Mesendoderm (in vitro differentiated cells): ENCODE results near the gene MT1E.
A peak's percentile ranks its signal among the peaks of the same experiment; 100 is the strongest.

Source experiments
- DNase-seq: peaks from one replicate; pipeline ENCODE4 v3.0.0; 2013
- H2AK5ac ChIP-seq: 2 replicates; pipeline ENCODE4 v1.6.1; 2013; ENCODE audit warnings: low read length, inconsistent platforms
- H2BK120ac ChIP-seq: 2 replicates; pipeline ENCODE4 v1.6.1; 2013; ENCODE audit warnings: low read depth, mild to moderate bottlenecking, low read length, moderate library complexity, mixed read lengths
- H2BK15ac ChIP-seq: replicated peaks from 2 replicates; pipeline ENCODE4 v1.6.1; 2013; ENCODE audit warnings: low read depth, mild to moderate bottlenecking, moderate library complexity
- H2BK5ac ChIP-seq: 2 replicates; pipeline ENCODE4 v1.6.1; 2013; ENCODE audit warnings: low read length, inconsistent platforms
- H3K18ac ChIP-seq: 2 replicates; pipeline ENCODE4 v1.6.1; 2013; ENCODE audit warnings: mild to moderate bottlenecking, low read length, mixed read lengths
- H3K23ac ChIP-seq: one replicate; pipeline ENCODE4 v1.6.1; 2013; ENCODE audit warnings: low read length
- H3K27ac ChIP-seq: 2 replicates; pipeline ENCODE4 v1.5.1; 2013; ENCODE audit warnings: low read depth, mild to moderate bottlenecking, inconsistent platforms, low read length, moderate library complexity
- H3K27me3 ChIP-seq: 2 replicates; pipeline ENCODE4 v1.6.1; 2013; ENCODE audit warnings: low read length, control low read depth, mild to moderate bottlenecking, inconsistent platforms; ENCODE audit not compliant: insufficient read depth, poor library complexity
- H3K36me3 ChIP-seq: 2 replicates; pipeline ENCODE4 v1.6.1; 2013; ENCODE audit warnings: low read length, inconsistent platforms; ENCODE audit not compliant: control insufficient read depth, insufficient read depth
- H3K4ac ChIP-seq: one replicate; pipeline ENCODE4 v1.6.1; 2013; ENCODE audit warnings: low read depth, mild to moderate bottlenecking, low read length, moderate library complexity
- H3K4me1 ChIP-seq: 2 replicates; pipeline ENCODE4 v1.6.1; 2013; ENCODE audit warnings: low read depth, low read length, inconsistent platforms; ENCODE audit not compliant: control insufficient read depth
- H3K4me2 ChIP-seq: 2 replicates; pipeline ENCODE4 v1.6.1; 2013; ENCODE audit warnings: low read length
- H3K4me3 ChIP-seq: 2 replicates; pipeline ENCODE4 v1.5.1; 2013; ENCODE audit warnings: mild to moderate bottlenecking, low read length
- H3K56ac ChIP-seq: one replicate; pipeline ENCODE4 v1.6.1; 2013; ENCODE audit warnings: low read length
- H3K79me1 ChIP-seq: 2 replicates; pipeline ENCODE4 v1.6.1; 2013; ENCODE audit warnings: low read length, inconsistent platforms
- H3K79me2 ChIP-seq: 2 replicates; pipeline ENCODE4 v1.6.1; 2013; ENCODE audit warnings: mild to moderate bottlenecking, low read length; ENCODE audit not compliant: control insufficient read depth, insufficient read depth
- H3K9ac ChIP-seq: 2 replicates; pipeline ENCODE4 v1.6.1; 2013; ENCODE audit warnings: low read length, inconsistent platforms
- H4K5ac ChIP-seq: one replicate; pipeline ENCODE4 v1.6.1; 2013; ENCODE audit warnings: low read length
- H4K8ac ChIP-seq: one replicate; pipeline ENCODE4 v1.6.1; 2013; ENCODE audit warnings: low read depth, mild to moderate bottlenecking, control low read depth, low read length, moderate library complexity
- WGBS: extraction: QIAGEN DNeasy Blood & Tissue Kit; methylation state at CpG from one replicate; pipeline ENCODE4 v1.1.7; 2013; ENCODE audit warnings: low lambda C conversion rate, missing lambda C conversion rate; ENCODE audit not compliant: insufficient coverage; ENCODE audit errors: extremely low coverage; 5-methylcytosine and 5-hydroxymethylcytosine counted together

MT1E gene

DNA sequence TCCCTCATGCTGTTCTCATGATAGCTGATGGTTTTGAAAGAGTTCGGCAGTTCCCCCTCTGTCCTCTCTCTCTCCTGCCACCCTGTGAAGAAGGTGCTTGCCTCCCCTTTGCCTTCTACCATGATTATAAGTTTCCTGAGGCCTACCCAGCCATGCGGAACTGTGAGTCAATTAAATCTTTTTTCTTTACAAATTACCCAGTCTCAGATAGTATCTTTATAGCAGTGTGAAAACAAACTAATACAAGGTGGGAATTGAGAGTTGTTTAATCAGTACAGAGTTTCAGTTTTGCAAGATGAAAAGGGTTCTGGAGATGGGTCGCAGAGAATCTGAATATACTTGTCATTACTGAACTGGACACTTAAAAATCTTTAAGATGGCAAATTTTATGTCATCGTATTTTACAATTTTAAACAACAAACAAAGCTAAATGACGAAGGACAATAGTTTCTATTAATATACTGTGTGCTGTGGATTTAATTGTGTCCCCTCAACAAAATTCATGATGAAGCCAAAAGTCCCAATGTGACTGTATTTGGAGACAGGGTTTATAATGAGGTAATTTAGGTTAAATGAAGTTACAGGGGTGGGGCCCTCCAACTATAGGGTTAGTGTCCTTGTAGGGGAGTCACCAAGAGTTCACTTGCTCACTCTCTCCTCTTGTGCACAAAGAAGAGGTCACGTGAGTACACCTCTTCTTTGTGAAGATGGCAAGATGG, 31.8 kb upstream of the MT1E start:
- Histone ChIP-seq H3K56ac (no peak overlapping the region), H3K23ac (no peak overlapping the region), H2BK120ac (no peak overlapping the region), H3K27me3 (peaks cover 19% of the 10 kb centered on the region), H2AK5ac (no peak overlapping the region), H3K4me1 (no peaks in the 10 kb centered on the region), H4K5ac (no peak overlapping the region), H3K4me2 (no peak overlapping the region), H3K4me3 (no peak overlapping the region), H2BK5ac (no peak overlapping the region), H3K79me2 (no peaks in the 10 kb centered on the region), H3K79me1 (no peaks in the 10 kb centered on the region), H3K18ac (no peak overlapping the region), H3K36me3 (no peaks in the 10 kb centered on the region), H2BK15ac (no peak overlapping the region), H4K8ac (no peak overlapping the region), H3K27ac (no peak overlapping the region), H3K4ac (no peak overlapping the region), H3K9ac (no peak overlapping the region)
- no peak for DNase-seq
- no CpG with 5 or more reads among the region's 6 CpGs for WGBS

DNA sequence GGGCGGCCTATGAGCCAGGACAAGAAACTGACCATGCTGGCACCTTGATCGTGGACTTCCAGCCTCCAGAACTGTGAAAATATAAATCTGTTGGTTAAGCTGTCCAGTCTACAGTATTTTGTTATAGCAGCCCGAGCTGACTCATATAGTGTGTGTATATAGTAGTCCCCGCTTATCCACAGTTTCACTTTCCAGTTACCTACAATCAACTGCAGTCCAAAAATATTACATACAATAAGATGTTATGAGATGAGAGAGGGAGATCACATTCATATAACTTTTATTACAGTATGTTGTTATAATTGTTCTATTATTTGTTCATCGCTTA, 31.3 kb upstream of the MT1E start:
- no peak overlapping the region for H3K56ac ChIP-seq
- DNase-seq, result no peak
- no peak overlapping the region for H3K4me2 ChIP-seq
- H2BK5ac ChIP-seq, result no peak overlapping the region
- H3K27ac ChIP-seq, result no peak overlapping the region
- H2BK15ac ChIP-seq, result no peak overlapping the region
- H3K27me3 ChIP-seq, result peaks cover 14% of the 10 kb centered on the region
- H3K4ac ChIP-seq, result no peak overlapping the region
- H2BK120ac ChIP-seq, result no peak overlapping the region
- H3K36me3 ChIP-seq, result no peaks in the 10 kb centered on the region
- no peaks in the 10 kb centered on the region for H3K79me2 ChIP-seq
- H3K9ac ChIP-seq, result no peak overlapping the region
- no peak overlapping the region for H3K4me3 ChIP-seq
- no CpG with 5 or more reads among the region's 5 CpGs for WGBS
- H3K79me1 ChIP-seq, result no peaks in the 10 kb centered on the region
- H4K8ac ChIP-seq, result no peak overlapping the region
- no peaks in the 10 kb centered on the region for H3K4me1 ChIP-seq
- H3K18ac ChIP-seq, result no peak overlapping the region
- H2AK5ac ChIP-seq, result no peak overlapping the region
- no peak overlapping the region for H3K23ac ChIP-seq
- H4K5ac ChIP-seq, result no peak overlapping the region

DNA sequence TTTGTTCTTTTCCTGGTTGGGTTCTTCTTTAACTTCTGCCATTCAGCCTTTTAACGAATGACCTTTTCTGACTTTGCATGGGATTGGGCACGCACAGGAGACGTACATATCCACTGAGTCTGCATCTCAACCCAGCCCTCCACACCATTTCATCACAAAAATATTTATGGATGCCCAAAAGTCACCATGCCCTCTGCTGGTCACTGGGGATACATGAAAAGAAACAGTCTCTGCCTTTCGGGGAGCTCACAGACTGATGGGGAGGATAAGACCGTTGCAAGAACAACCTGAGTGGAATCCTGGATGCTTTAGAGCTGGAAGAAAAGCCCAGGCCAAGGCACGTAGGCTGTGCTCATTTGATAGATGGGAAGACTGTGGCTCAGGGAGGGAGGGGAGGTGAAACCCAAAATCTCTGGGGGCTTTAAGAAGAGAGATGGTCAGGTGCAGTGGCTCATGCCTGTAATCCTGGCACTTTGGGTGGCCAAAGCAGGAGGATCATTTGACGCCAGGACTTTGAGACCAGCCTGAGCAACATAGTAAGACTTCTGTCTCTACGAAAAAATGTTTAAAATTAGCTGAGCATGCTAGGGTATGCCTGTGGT, 25.1 kb upstream of the MT1E start:
- Histone ChIP-seq H3K79me1 (no peaks in the 10 kb centered on the region), H2BK120ac (no peak overlapping the region), H4K5ac (no peak overlapping the region), H3K18ac (no peak overlapping the region), H3K79me2 (no peaks in the 10 kb centered on the region), H3K27ac (no peak overlapping the region), H2BK15ac (no peak overlapping the region), H3K4me1 (no peaks in the 10 kb centered on the region), H3K23ac (no peak overlapping the region), H3K4ac (no peak overlapping the region), H3K36me3 (no peaks in the 10 kb centered on the region), H4K8ac (no peak overlapping the region), H2BK5ac (no peak overlapping the region), H3K56ac (no peak overlapping the region), H3K27me3 (no peaks in the 10 kb centered on the region), H3K4me2 (no peak overlapping the region), H2AK5ac (no peak overlapping the region), H3K9ac (no peak overlapping the region), H3K4me3 (no peak overlapping the region)
- WGBS, result no CpG with 5 or more reads among the region's 8 CpGs
- peak; percentile 55 for DNase-seq

DNA sequence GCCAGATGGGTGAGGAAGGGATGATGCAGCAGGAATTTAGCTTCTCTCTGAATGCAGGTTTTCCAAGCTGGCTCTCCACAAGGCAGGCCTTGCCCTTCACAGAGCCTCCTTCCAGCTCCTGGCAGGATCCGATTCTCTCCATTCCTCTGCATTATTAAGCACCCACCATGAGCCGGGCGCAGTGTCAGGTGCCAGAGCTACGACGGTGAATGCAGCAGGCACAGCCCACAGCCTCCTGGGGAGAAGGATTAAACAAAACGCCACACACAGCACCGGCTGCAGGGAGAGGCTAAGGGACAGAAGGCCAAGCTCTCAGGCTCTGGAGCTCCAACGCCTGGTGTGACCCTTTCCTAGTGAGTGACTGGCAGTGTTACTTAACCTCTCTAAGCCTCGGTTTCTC, 24.3 kb upstream of the MT1E start:
- Histone ChIP-seq H3K4me1 (no peaks in the 10 kb centered on the region), H3K79me2 (no peaks in the 10 kb centered on the region), H4K5ac (no peak overlapping the region), H3K4ac (no peak overlapping the region), H3K27ac (no peak overlapping the region), H2AK5ac (no peak overlapping the region), H3K56ac (no peak overlapping the region), H3K18ac (no peak overlapping the region), H3K23ac (no peak overlapping the region), H2BK15ac (no peak overlapping the region), H2BK120ac (no peak overlapping the region), H3K4me3 (no peak overlapping the region), H4K8ac (no peak overlapping the region), H3K9ac (no peak overlapping the region), H3K27me3 (no peaks in the 10 kb centered on the region), H2BK5ac (no peak overlapping the region), H3K79me1 (no peaks in the 10 kb centered on the region), H3K4me2 (no peak overlapping the region), H3K36me3 (no peaks in the 10 kb centered on the region)
- WGBS, result no CpG with 5 or more reads among the region's 9 CpGs
- DNase-seq, result no peak

DNA sequence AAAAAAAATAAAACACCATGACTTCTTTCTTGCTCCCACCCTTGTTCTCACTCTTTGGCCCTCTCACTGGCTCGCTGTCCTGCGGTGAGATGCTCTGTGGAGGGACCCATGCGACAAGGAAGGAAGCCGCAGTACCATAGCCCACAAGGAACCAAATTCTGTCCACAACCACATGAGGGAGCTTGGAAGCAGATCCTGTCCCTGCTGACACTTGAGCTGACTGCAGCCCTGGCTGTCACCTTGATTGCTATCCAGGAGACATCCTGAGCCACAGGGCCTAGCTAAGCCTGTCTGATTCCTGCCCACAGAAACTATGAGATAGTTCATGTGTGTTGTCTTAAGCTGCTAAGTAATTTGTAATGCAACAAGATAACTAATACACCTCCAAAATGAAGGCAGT, 22.0 kb upstream of the MT1E start:
- H2AK5ac ChIP-seq, result no peak overlapping the region
- H3K27me3 ChIP-seq, result no peaks in the 10 kb centered on the region
- peak; percentile 90 for DNase-seq

DNA sequence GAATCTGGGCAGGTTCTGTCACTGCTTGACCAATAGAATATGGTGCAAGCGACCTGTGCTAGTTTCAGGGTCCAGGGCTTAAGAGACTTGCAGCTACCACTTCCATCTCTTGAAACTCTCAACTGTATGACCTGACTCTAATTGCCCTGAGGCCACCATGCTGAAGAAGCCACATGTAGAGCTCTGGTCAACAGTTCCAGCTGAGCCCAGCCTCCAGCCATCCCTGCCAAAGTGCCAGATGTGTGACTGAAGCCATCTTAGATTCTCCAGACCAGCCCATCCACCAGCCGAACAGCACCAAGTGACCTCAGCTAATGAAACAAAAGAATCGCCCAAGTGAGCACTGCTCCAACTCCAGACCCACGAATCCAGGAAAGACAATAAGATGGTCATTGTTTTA, 20.6 kb upstream of the MT1E start:
- no peak overlapping the region for H3K56ac ChIP-seq
- H4K5ac ChIP-seq, result no peak overlapping the region
- H3K4me1 ChIP-seq, result peaks cover 7% of the 10 kb centered on the region
- WGBS, result no CpG with 5 or more reads among the region's 4 CpGs
- H3K27me3 ChIP-seq, result no peaks in the 10 kb centered on the region
- H3K79me1 ChIP-seq, result no peaks in the 10 kb centered on the region
- no peak overlapping the region for H3K27ac ChIP-seq
- H3K79me2 ChIP-seq, result no peaks in the 10 kb centered on the region
- H3K36me3 ChIP-seq, result no peaks in the 10 kb centered on the region
- no peak overlapping the region for H3K9ac ChIP-seq
- no peak overlapping the region for H4K8ac ChIP-seq
- no peak overlapping the region for H2BK5ac ChIP-seq
- H3K23ac ChIP-seq, result no peak overlapping the region
- no peak overlapping the region for H2BK120ac ChIP-seq
- H3K4me3 ChIP-seq, result no peak overlapping the region
- no peak overlapping the region for H3K4me2 ChIP-seq
- DNase-seq, result no peak
- H2AK5ac ChIP-seq, result no peak overlapping the region
- H3K18ac ChIP-seq, result no peak overlapping the region
- H3K4ac ChIP-seq, result no peak overlapping the region
- no peak overlapping the region for H2BK15ac ChIP-seq

More for the DNA sequence above, 22.0 kb upstream of the MT1E start:
- Histone ChIP-seq H2BK15ac (no peak overlapping the region), H3K79me1 (no peaks in the 10 kb centered on the region), H3K4me1 (peaks cover 7% of the 10 kb centered on the region), H2BK120ac (no peak overlapping the region), H3K56ac (no peak overlapping the region), H3K23ac (no peak overlapping the region), H3K36me3 (no peaks in the 10 kb centered on the region), H3K18ac (no peak overlapping the region), H4K5ac (no peak overlapping the region), H3K4me3 (no peak overlapping the region), H3K9ac (no peak overlapping the region), H4K8ac (no peak overlapping the region), H2BK5ac (no peak overlapping the region), H3K4me2 (no peak overlapping the region), H3K79me2 (no peaks in the 10 kb centered on the region), H3K27ac (no peak overlapping the region), H3K4ac (no peak overlapping the region)
- WGBS, result no CpG with 5 or more reads among the region's 4 CpGs
